Kidney (tissue), 14 donors: Measurements from ENCODE around the gene DYRK3. TPM values are rescaled to one million over a fixed set of nuclear protein-coding genes. Genes with fewer than 3 reads are reported as not detected.

Source experiments
- DNase-seq, 5 donors: peaks; one replicate each; pipeline ENCODE4 v3.0.0-alpha.2; 2013 to 2020
- FAIRE-seq: peaks from 2 replicates; lab custom pipeline; 2012; peaks lifted over from hg19 to GRCh38; lab: Jason Lieb, UNC
- H3K27ac ChIP-seq, 2 donors: one replicate each; pipeline ENCODE4 v1.7.0; 2013; ENCODE audit warnings: low read depth in 2 of 2, low read length in 2 of 2, inconsistent platforms in 1 of 2
- H3K27me3 ChIP-seq: one replicate; pipeline ENCODE4 v1.7.1; 2013; ENCODE audit warnings: low read length, inconsistent platforms; ENCODE audit not compliant: control insufficient read depth, insufficient read depth
- H3K36me3 ChIP-seq, 3 donors: one replicate each; pipeline versions ENCODE4 v1.7.0 to v1.7.1; 2013; ENCODE audit warnings: low read length in 3 of 3, control low read depth in 1 of 3, inconsistent platforms in 1 of 3; ENCODE audit not compliant: insufficient read depth in 3 of 3, control insufficient read depth in 2 of 3
- H3K4me1 ChIP-seq, 3 donors: one replicate each; pipeline versions ENCODE4 v1.7.0 to v1.7.1; 2013; ENCODE audit warnings: low read length in 3 of 3, inconsistent platforms in 1 of 3, low read depth in 1 of 3; ENCODE audit not compliant: control insufficient read depth in 2 of 3, insufficient read depth in 2 of 3
- H3K4me3 ChIP-seq, 3 donors: one replicate each; pipeline versions ENCODE4 v1.7.0 to v1.8.1; 2013; ENCODE audit warnings: low read length in 3 of 3, control low read depth in 1 of 3, inconsistent platforms in 1 of 3
- H3K9ac ChIP-seq, 3 donors: one replicate each; pipeline versions ENCODE4 v1.7.0 to v1.7.1; 2013; ENCODE audit warnings: low read length in 3 of 3, control low read depth in 1 of 3, inconsistent platforms in 1 of 3
- H3K9me3 ChIP-seq, 3 donors: one replicate each; pipeline versions ENCODE4 v1.7.0 to v1.7.1; 2013; ENCODE audit warnings: low read length in 3 of 3, control low read depth in 1 of 3, inconsistent platforms in 1 of 3; ENCODE audit not compliant: control insufficient read depth in 2 of 3, insufficient read depth in 1 of 3
- intact Hi-C: fragments of 100-400 bp; cut with DNase I; formaldehyde crosslinking; loops from one replicate; pipeline ENCODE4 v1.11.1; 2022
- polyA plus RNA-seq: library from polyadenylated mRNA; stranded (reverse); fragments of 350-450 nt; fragmentation: Illumina TruSeq; extraction: RNeasy Lipid Tissue Mini Kit (QIAGEN cat#74804); gene quantifications from one replicate; pipeline ENCODE4 v1.2.3, GENCODE V29; 2014; ENCODE audit warnings: low read depth, low replicate concordance; ENCODE audit not compliant: insufficient read depth
- total RNA-seq: library from RNA; stranded (reverse); fragmentation: NEBNext Ultra II Directional; extraction: Animal tissue kit (Norgen Biotek cat#: 25700); gene quantifications from one replicate; pipeline ENCODE4 v1.2.1, GENCODE V29; 2021
- TF ChIP-seq, protein P1 (sequence below): IDR thresholded peaks from 3 replicates; pipeline ENCODE4 v1.5.1; 2012; ENCODE audit warnings: mild to moderate bottlenecking, moderate library complexity, borderline replicate concordance; ENCODE audit not compliant: insufficient read depth; ENCODE audit errors: extremely low read depth
- donor health status: control.
- donor health status: control.
- donor health status: control.
- donor health status: control.
- donor health status: control.
- donor health status: DM: yes; HTN: yes; CAD: no.
- donor health status: Normal renal cell carcinoma (clear cell type).

The DYRK3 gene
- total and polyA plus RNA-seq, 2 donors from 2014 or later = 3.5 to 12.7 TPM

DNA sequence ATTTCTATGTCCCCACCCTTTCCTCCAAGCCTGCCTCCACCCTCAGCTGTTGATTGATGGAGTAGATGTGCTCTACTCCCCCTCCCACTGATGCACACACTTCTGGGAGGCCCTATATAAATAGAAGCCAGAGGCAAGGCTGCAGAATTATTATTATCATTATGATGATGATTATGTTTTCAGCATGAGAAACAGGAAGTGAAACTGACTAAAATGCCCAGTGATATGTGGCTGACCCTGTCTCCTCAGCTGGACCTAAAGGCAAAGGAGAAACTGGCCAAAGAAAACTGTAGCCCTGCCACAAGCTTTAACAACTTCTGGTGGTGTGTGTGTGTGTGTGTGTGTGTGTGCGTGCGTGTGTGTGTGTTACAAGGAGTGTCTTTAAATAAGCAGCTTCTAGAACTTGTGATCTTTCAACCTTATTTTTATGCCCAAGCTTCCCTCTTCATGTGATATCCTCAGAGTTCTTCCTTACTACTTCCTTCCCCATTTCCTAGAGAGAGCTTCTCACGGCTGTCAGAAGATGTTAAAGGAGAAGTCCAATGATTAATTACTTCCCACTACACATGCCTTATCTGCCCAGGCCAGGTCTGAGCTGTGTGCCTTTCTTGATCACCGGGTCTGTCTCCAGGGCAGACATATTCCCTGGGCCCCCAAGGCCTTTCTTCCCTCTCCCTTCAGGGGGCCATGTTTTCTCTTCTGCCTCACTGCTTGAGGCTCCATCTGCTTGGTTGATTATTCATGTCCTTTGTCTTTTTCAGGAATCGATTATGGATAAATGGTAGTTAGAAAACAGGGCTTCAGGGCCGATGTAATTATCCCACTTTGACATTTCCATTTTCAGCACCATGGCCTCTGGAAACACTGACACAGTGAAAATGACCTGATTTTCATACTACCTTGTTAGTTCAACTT lies 37.8 kb downstream of the DYRK3 start:
- no peak overlapping the region for H3K9ac ChIP-seq
- TF ChIP-seq, protein P1, sequence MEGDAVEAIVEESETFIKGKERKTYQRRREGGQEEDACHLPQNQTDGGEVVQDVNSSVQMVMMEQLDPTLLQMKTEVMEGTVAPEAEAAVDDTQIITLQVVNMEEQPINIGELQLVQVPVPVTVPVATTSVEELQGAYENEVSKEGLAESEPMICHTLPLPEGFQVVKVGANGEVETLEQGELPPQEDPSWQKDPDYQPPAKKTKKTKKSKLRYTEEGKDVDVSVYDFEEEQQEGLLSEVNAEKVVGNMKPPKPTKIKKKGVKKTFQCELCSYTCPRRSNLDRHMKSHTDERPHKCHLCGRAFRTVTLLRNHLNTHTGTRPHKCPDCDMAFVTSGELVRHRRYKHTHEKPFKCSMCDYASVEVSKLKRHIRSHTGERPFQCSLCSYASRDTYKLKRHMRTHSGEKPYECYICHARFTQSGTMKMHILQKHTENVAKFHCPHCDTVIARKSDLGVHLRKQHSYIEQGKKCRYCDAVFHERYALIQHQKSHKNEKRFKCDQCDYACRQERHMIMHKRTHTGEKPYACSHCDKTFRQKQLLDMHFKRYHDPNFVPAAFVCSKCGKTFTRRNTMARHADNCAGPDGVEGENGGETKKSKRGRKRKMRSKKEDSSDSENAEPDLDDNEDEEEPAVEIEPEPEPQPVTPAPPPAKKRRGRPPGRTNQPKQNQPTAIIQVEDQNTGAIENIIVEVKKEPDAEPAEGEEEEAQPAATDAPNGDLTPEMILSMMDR = no peak
- H3K36me3 ChIP-seq = no peaks in the 10 kb centered on the region
- peak in 1 of 5 donors; percentile 53 for DNase-seq
- intact Hi-C loops = no loop called here
- peak overlapping the region; percentile 33 to 67 for H3K27ac ChIP-seq
- H3K9me3 ChIP-seq = no peaks in the 10 kb centered on the region
- no peaks in the 10 kb centered on the region for H3K27me3 ChIP-seq
- peaks cover 0 to 20% (median 10%) of the 10 kb centered on the region in 3 donors for H3K4me1 ChIP-seq
- no peak overlapping the region for H3K4me3 ChIP-seq
- FAIRE-seq = no peak

DNA sequence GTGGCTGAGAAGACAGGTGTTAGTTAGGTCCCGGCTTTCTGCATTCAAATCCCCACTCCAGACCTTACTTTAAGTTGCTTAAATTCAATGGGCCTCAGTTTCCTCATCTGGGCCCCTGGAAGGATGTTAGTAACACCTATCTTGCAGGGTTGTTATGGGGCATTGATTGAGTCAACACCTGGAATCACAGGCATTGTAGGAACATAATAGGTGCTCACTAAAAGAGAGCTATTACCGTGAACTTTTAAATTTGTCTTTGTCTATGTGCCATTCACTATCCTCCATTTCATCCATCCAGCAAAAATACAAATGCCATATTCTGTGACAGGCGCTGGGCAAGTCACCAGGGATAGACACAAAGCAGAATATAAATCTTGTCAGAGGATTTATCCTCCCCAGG lies 38.9 kb downstream of the DYRK3 start:
- FAIRE-seq (no peak), DNase-seq (no peak)
- Histone ChIP-seq H3K4me3 (no peak overlapping the region), H3K9ac (no peak overlapping the region), H3K27me3 (no peaks in the 10 kb centered on the region), H3K4me1 (peaks cover 0 to 20% (median 10%) of the 10 kb centered on the region in 3 donors), H3K9me3 (no peaks in the 10 kb centered on the region), H3K27ac (no peak overlapping the region), H3K36me3 (no peaks in the 10 kb centered on the region)
- intact Hi-C loops = no loop called here
- TF ChIP-seq, protein P1 = no peak

DNA sequence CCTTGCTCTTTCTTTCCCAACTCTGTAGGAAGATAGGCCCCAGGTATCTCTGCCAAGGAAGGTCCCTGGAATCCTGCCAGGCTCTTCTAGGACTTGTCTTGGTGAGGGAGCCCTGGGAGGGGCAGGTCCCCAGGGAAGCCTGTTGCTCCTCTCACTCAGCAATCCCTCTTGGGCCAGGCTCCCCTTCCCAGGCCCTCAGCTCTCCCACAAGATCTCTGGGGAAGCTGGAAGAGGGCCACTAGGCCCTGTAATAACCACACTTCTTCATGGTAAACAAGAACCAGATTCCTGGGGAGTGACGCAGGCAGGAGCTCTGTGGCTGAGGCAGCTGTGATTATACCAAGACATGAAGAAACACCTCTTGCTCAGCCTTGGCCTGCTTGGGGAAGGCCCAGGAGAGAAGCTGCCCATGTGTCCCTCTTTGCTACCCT lies 39.4 kb downstream of the DYRK3 start:
- Histone ChIP-seq H3K27me3 (no peaks in the 10 kb centered on the region), H3K27ac (peak overlapping the region in 1 of 2 donors; percentile 66), H3K9ac (no peak overlapping the region), H3K9me3 (no peaks in the 10 kb centered on the region), H3K4me1 (peaks cover 0 to 20% (median 10%) of the 10 kb centered on the region in 3 donors), H3K36me3 (no peaks in the 10 kb centered on the region), H3K4me3 (no peak overlapping the region)
- TF ChIP-seq, protein P1 = no peak
- DNase-seq = peak in 1 of 5 donors; percentile 80
- intact Hi-C loops = no loop called here
- no peak for FAIRE-seq
